GM19438 (cell line): Measurements from ENCODE around the gene CTAGE9.
"Not testable (repeated sequence)": the region's sequence is repeated elsewhere in the genome, so short reads cannot be mapped to it uniquely, and the experiment has no call there.

Experiments used
- ATAC-seq: cut with Tn5 transposase; IDR thresholded peaks from one replicate; pipeline ENCODE4 v1.9.1; 2021; ENCODE audit warnings: low read depth; ENCODE audit not compliant: unreplicated experiment

The CTAGE9 gene

GRCh38 chr6:131710917-131711316 lies at the start of gene CTAGE9:
CTAGE9 (minus strand) TSS chr6:131711017; CDS start chr6:131711017, 0 bp downstream.
- ATAC-seq = not testable (repeated sequence)

GRCh38 chr6:131758920-131759319 lies 48.1 kb upstream of the CTAGE9 start:
- ATAC-seq = no peak

- ATAC-seq = no peak
Measured at GRCh38 chr6:131756039-131756438, 45.2 kb upstream of the CTAGE9 start.

- ATAC-seq = no peak
Measured at GRCh38 chr6:131755597-131755996, 44.8 kb upstream of the CTAGE9 start.

- no peak for ATAC-seq
Measured at GRCh38 chr6:131754715-131755567, 44.1 kb upstream of the CTAGE9 start.

GRCh38 chr6:131754088-131754487 lies 43.3 kb upstream of the CTAGE9 start:
- ATAC-seq = no peak

GRCh38 chr6:131751012-131751715 lies 40.3 kb upstream of the CTAGE9 start:
- not testable (repeated sequence) for ATAC-seq

- ATAC-seq = no peak
Measured at GRCh38 chr6:131749023-131749422, 38.2 kb upstream of the CTAGE9 start.

GRCh38 chr6:131747821-131748353 lies 37.1 kb upstream of the CTAGE9 start:
- ATAC-seq = no peak

GRCh38 chr6:131745476-131745875 lies 34.7 kb upstream of the CTAGE9 start:
- ATAC-seq = no peak

GRCh38 chr6:131744432-131745287 lies 33.8 kb upstream of the CTAGE9 start:
- ATAC-seq = no peak

- no peak for ATAC-seq
Measured at GRCh38 chr6:131741688-131742393, 31.0 kb upstream of the CTAGE9 start.

GRCh38 chr6:131740161-131740560 lies 29.3 kb upstream of the CTAGE9 start:
- ATAC-seq = no peak

GRCh38 chr6:131739136-131739535 lies 28.3 kb upstream of the CTAGE9 start:
- no peak for ATAC-seq

- ATAC-seq = no peak
Measured at GRCh38 chr6:131736811-131737210, 26.0 kb upstream of the CTAGE9 start.

GRCh38 chr6:131736003-131736596 lies 25.3 kb upstream of the CTAGE9 start:
- no peak for ATAC-seq

GRCh38 chr6:131733376-131734016 lies 22.7 kb upstream of the CTAGE9 start:
- ATAC-seq = no peak

- ATAC-seq = no peak
Measured at GRCh38 chr6:131731224-131731623, 20.4 kb upstream of the CTAGE9 start.

GRCh38 chr6:131730264-131730663 lies 19.4 kb upstream of the CTAGE9 start:
- no peak for ATAC-seq
